WI38 (cell line): ENCODE data around the gene FRA10AC1.

Experiments used
- H3K4me3 ChIP-seq: 2 replicates; pipeline ENCODE4 v1.5.1; 2011; ENCODE audit warnings: low read depth, mild to moderate bottlenecking, control low read depth, low read length
- TF ChIP-seq, protein P1 (sequence below): IDR thresholded peaks from 2 replicates; pipeline ENCODE4 v1.5.1; 2012; ENCODE audit warnings: low read depth, mild to moderate bottlenecking, control low read depth, low read length

Gene FRA10AC1

GRCh38 chr10:93667795-93668194, 34.6 kb downstream of the FRA10AC1 start:
- TF ChIP-seq, protein P1, sequence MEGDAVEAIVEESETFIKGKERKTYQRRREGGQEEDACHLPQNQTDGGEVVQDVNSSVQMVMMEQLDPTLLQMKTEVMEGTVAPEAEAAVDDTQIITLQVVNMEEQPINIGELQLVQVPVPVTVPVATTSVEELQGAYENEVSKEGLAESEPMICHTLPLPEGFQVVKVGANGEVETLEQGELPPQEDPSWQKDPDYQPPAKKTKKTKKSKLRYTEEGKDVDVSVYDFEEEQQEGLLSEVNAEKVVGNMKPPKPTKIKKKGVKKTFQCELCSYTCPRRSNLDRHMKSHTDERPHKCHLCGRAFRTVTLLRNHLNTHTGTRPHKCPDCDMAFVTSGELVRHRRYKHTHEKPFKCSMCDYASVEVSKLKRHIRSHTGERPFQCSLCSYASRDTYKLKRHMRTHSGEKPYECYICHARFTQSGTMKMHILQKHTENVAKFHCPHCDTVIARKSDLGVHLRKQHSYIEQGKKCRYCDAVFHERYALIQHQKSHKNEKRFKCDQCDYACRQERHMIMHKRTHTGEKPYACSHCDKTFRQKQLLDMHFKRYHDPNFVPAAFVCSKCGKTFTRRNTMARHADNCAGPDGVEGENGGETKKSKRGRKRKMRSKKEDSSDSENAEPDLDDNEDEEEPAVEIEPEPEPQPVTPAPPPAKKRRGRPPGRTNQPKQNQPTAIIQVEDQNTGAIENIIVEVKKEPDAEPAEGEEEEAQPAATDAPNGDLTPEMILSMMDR: no peak
- no peak overlapping the region for H3K4me3 ChIP-seq

GRCh38 chr10:93666030-93666429, 36.4 kb downstream of the FRA10AC1 start:
- H3K4me3 ChIP-seq: no peak overlapping the region
- TF ChIP-seq, protein P1: no peak

GRCh38 chr10:93657757-93658156, 44.6 kb downstream of the FRA10AC1 start:
- TF ChIP-seq, protein P1: no peak
- no peak overlapping the region for H3K4me3 ChIP-seq

GRCh38 chr10:93656155-93656554, 46.2 kb downstream of the FRA10AC1 start:
- H3K4me3 ChIP-seq: no peak overlapping the region
- TF ChIP-seq, protein P1: no peak

DNA sequence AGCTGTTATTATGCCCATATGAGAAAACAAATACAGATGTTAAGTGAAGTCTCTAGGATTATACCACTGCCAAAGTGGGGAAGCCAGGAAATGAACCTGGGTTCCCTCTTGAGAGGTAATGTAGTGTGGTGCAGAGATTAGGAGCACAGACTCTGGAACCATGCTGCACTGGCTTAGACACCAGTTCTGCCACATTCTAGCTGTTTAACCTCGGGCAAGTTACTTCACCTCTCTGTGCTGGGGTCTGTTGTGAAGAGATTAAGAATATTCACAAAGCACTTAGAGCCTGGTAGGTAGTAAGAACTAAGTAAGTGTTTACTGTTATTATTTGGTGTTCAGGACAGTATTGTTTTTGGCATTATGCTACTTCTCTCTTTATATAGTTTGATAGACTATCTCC, 48.2 kb downstream of the FRA10AC1 start:
- TF ChIP-seq, protein P1: no peak
- H3K4me3 ChIP-seq: no peak overlapping the region

GRCh38 chr10:93652857-93653256, 49.5 kb downstream of the FRA10AC1 start:
- TF ChIP-seq, protein P1: no peak
- no peak overlapping the region for H3K4me3 ChIP-seq

GRCh38 chr10:93639791-93640190, 62.6 kb downstream of the FRA10AC1 start:
- H3K4me3 ChIP-seq: no peak overlapping the region
- TF ChIP-seq, protein P1: no peak
